ENCODE results near the gene ADCYAP1.
"Not testable (repeated sequence)": the region's sequence is repeated elsewhere in the genome, so short reads cannot be mapped to it uniquely, and the experiment has no call there.

Gene ADCYAP1

GRCh38 chr18:904218-905090 is at the start of gene ADCYAP1:
Gene ADCYAP1, plus strand, starts transcription at chr18:904871. Its CDS starts 516 bp downstream, at chr18:905387.
- in situ Hi-C loops (cut with MboI; ENCODE audit: low sequenced_read_pairs), result no loop called here

GRCh38 chr18:857986-858385 is 46.7 kb upstream of the ADCYAP1 start:
- in situ Hi-C loops (cut with MboI; ENCODE audit: low sequenced_read_pairs), result no loop called here

GRCh38 chr18:864872-865273 is 39.8 kb upstream of the ADCYAP1 start:
- in situ Hi-C loops (cut with MboI; ENCODE audit: low sequenced_read_pairs), result no loop called here

GRCh38 chr18:867257-867656 is 37.4 kb upstream of the ADCYAP1 start:
- in situ Hi-C loops (cut with MboI; ENCODE audit: low sequenced_read_pairs), result no loop called here

- in situ Hi-C loops (cut with MboI; ENCODE audit: low sequenced_read_pairs), result not testable (repeated sequence)
These were observed 31.2 kb upstream of the ADCYAP1 start for GRCh38 chr18:873426-873825.

GRCh38 chr18:875912-876311 is 28.8 kb upstream of the ADCYAP1 start:
- in situ Hi-C loops (cut with MboI; ENCODE audit: low sequenced_read_pairs), result no loop called here

GRCh38 chr18:877238-877637 is 27.4 kb upstream of the ADCYAP1 start:
- in situ Hi-C loops (cut with MboI; ENCODE audit: low sequenced_read_pairs), result no loop called here

- in situ Hi-C loops (cut with MboI; ENCODE audit: low sequenced_read_pairs), result no loop called here
These were observed 18.6 kb upstream of the ADCYAP1 start for GRCh38 chr18:886076-886475.

- in situ Hi-C loops (cut with MboI; ENCODE audit: low sequenced_read_pairs), result no loop called here
These were observed 17.0 kb upstream of the ADCYAP1 start for GRCh38 chr18:887716-888115.

GRCh38 chr18:892316-892715 is 12.4 kb upstream of the ADCYAP1 start:
- in situ Hi-C loops (cut with MboI; ENCODE audit: low sequenced_read_pairs), result no loop called here

- in situ Hi-C loops (cut with MboI; ENCODE audit: low sequenced_read_pairs), result no loop called here
These were observed 8.4 kb upstream of the ADCYAP1 start for GRCh38 chr18:896315-896714.

GRCh38 chr18:901761-902160 is 2.9 kb upstream of the ADCYAP1 start:
- in situ Hi-C loops (cut with MboI; ENCODE audit: low sequenced_read_pairs), result no loop called here

- in situ Hi-C loops (cut with MboI; ENCODE audit: low sequenced_read_pairs), result no loop called here
These were observed 2.4 kb upstream of the ADCYAP1 start for GRCh38 chr18:902229-902628.

- in situ Hi-C loops (cut with MboI; ENCODE audit: low sequenced_read_pairs), result no loop called here
These were observed 970 bp upstream of the ADCYAP1 start for GRCh38 chr18:903701-904100.

- in situ Hi-C loops (cut with MboI; ENCODE audit: low sequenced_read_pairs), result no loop called here
These were observed 756 bp downstream of the ADCYAP1 start for GRCh38 chr18:905307-905947.

GRCh38 chr18:905948-906415 is 1.3 kb downstream of the ADCYAP1 start:
- in situ Hi-C loops (cut with MboI; ENCODE audit: low sequenced_read_pairs), result no loop called here

- in situ Hi-C loops (cut with MboI; ENCODE audit: low sequenced_read_pairs), result no loop called here
These were observed 1.9 kb downstream of the ADCYAP1 start for GRCh38 chr18:906416-907114.

- in situ Hi-C loops (cut with MboI; ENCODE audit: low sequenced_read_pairs), result no loop called here
These were observed 2.6 kb downstream of the ADCYAP1 start for GRCh38 chr18:907115-907884.

- in situ Hi-C loops (cut with MboI; ENCODE audit: low sequenced_read_pairs), result no loop called here
These were observed 3.5 kb downstream of the ADCYAP1 start for GRCh38 chr18:907885-908757.

Measured in HL-60/S4 treated with phorbol 12-myristate 13-acetate at 8.2 ng/mL for 4 days and 3 days (cell line).